NCI-H82 (cell line): Measurements from ENCODE around the gene BCAS4.
"Not testable (repeated sequence)": the region's sequence is repeated elsewhere in the genome, so short reads cannot be mapped to it uniquely, and the experiment has no call there.

Experiments
- DNase-seq: peaks from one replicate; lab custom pipeline; 2025; lab: John Stamatoyannopoulos, UW

The BCAS4 gene

GRCh38 chr20:50876063-50876685 lies 81.3 kb downstream of the BCAS4 start:
- DNase-seq, result no peak

DNA sequence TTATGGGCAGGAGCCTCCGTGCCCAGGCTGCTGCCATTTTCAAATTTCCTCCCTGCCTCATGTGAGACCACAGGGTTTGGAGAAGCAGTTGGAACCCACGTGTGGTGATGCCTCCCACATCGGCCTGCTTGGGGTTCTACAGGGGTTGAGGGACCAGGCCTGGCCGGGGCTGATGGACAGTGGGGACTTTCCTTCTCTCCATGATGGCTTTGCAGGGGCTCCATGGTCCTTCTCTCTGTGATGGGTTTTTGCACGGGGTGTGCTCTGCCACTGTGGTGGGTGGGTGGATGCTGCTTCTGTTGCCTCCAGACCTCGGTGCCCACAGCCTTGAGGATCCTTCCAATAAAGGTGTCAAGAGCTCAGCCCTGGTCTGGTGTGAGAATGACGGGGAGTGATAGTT lies 82.0 kb downstream of the BCAS4 start:
- DNase-seq, result no peak

GRCh38 chr20:50877232-50877743 lies 82.4 kb downstream of the BCAS4 start:
- no peak for DNase-seq

- DNase-seq, result no peak
Observed at GRCh38 chr20:50879649-50880550, 85.0 kb downstream of the BCAS4 start.

DNA sequence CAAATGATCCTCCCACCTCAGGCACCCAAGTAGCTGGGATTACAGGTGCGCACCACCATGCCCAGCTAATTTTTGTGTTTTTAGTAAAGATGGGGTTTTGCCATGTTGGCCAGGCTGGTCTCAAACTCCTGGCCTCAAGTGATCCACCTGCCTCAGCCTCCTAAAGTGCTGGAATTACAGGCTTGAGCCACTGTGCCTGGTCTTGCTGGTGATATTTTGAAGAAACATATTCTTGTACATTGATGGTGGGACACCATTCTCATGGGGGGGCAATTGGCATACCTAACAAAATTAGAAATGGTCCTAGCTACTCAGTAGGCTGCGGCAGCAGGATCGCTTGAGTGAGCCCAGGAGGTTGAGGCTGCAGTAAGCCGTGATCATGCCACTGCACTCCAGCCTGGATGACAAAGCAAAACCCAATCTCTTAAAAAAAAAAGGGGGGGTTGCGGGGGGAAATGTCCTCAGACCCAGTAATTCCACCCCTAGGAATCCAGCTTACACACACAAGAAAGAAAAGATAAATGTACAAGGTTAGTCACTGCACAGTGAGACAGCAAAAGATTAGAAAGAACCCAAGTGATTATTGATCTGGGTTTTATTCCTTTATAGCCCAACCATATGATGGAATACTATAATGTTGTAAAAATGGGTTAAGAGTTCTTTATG lies 87.0 kb downstream of the BCAS4 start:
- DNase-seq, result not testable (repeated sequence)

DNA sequence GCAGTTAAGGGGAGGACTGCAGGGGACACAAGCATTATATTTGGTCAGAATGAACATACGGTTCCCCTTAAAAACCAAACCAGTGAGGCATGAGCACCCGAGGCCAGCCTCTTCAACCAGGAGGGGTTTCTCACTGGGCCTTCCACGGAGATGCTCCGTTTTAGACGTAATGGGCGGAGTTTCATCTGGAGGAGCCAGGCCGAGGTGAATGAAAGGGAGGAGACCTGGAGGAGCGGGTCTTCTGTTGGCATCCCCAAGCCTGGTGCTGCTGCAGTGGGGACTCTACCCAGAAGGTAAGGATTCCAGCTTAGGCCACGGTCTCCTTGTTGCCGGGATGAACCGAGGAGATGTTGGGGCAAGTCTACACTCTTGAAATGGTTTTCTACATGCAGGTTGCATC lies 89.0 kb downstream of the BCAS4 start:
- no peak for DNase-seq

DNA sequence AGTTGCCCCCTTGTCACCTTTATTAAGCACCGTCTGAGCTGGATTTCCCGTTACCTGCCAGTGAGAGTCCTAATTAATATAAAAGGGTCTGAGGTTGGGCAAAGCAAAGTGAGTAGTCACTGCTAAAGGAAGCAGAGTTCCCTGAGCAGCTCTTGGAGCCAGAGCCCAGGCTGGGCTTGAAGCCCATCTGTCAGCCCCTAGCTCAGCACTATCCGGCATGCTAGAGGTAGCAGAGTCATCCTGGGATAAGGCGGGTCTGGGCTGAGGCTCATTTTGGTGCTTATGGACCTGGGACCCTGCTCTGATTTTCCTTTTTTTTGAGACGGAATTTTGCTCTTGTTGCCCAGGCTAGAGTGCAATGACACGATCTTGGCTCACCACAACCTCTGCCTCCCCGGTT lies 90.2 kb downstream of the BCAS4 start:
- DNase-seq, result peak; percentile 42

DNA sequence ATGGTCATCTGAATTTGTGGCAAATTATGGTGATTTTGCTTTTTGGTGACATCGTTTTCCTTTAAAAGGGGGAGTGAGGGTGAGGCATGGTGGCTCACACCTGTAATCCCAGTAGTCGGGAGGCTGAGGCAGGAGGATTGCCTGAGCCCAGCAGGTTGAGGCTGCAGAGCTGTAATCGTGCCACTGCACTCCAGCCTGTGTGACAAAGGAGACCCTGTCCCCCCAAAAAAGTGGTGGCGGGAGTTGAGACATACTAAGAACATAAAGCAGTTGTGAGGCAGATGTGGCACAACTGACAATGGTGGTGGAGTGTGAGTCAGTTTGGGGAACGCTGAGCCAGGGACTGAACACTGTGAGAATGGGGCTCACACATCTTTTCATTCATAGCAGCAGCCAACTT lies 90.9 kb downstream of the BCAS4 start:
- peak; percentile 42 for DNase-seq

DNA sequence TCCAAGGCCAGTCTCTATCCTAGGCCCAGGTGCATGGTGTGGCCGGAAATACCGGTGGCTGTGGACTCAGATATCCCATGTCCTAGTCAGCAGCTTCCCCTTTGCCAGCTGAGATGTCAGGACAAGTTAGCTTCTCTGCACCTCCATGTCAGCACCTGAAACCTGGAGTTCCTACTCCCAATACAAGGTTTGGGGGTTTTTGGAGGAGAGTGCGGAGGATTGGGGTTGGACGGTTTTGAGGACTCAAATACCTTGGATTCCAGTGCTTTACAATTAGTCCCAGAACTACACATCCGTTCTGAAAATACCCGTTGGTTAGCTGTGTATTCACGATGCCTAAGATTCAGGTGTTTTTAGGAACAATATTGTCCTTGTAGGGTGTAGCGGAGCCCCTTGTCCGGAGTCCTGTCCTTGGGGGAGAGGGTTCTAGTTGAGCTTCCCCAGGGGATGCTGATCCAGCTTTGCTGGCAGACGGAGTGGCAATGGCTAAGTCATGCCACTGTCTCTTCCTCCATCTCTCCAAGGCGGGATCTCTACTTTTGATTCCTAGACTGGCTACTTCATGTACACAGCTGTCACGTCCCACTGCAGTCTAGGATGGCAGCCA lies 91.4 kb downstream of the BCAS4 start:
- peak; percentile 42 for DNase-seq

- DNase-seq, result no peak
Observed at GRCh38 chr20:50887576-50887975, 92.7 kb downstream of the BCAS4 start.

DNA sequence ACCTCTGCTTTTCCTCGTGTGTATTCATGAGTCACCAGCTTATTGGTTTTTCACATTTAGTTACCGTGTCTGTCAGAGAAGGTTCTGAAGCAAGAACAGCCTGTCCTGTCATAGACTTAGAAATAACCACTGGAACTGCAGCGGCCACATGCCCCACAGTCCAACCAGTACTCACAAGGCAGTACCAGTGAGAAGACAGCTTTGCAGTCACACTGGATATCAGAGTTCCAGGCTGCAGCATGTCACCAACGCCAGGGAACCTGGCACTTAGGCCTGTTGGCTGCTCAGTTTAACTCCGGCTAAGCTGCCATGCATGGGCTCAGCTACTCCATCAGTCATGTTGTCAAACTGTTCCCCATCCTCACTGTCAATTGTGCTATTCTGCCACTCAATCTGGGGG lies 96.3 kb downstream of the BCAS4 start:
- no peak for DNase-seq

DNA sequence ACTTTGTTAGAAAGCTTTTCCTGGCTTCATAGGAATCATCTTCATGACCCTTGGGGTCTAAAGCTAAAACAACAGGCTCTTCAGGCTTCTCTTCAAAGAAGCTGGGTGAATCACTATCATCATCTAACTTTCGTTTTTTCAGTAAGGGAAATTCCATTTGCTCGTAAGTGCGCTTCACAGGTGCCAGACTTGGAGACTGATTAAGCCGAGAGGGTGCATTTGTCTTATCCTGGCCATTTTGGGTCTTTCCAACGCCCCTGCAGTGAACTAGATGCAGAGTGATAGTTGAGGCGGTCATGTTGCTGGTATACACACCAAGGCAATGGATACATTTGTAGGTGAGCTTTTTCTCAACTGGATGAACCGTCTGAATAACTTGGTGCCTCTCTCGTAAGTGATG lies 97.5 kb downstream of the BCAS4 start:
- no peak for DNase-seq

- no peak for DNase-seq
Observed at GRCh38 chr20:50893620-50894019, 98.8 kb downstream of the BCAS4 start.

DNA sequence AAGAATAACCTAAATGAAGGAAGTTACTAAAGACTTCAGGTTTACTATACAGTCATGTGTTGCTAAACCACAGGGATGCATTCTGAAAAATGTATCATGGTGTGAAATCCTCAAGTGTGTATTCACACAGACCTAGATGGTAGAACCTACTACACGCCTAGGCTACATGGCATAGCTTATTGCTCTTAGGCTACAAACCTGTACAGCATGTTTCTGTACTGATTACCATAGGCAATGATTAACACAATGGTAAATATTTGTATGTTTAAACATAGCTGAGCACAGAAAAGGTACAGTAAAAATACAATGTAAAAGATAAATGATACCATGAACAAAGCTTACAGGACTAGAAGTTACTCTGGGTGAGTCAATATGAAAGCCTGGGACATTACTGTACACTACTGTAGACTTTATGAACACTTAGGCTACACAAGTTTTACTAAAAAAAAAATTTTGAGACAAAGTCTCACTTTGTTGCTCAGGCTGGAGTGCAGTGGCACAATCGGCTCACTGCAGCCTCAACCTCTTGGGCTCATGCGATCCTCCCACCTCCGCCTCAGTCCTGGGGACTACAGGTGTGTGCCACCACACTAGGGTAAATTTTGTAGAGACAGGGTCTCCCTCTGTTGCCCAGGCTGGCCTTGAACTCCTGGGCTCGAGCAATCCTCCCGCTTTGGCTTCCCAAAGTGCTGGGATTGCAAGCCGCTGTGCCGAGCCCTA lies 100.4 kb downstream of the BCAS4 start:
- no peak for DNase-seq

GRCh38 chr20:50898475-50898874 lies 103.6 kb downstream of the BCAS4 start:
- no peak for DNase-seq

DNA sequence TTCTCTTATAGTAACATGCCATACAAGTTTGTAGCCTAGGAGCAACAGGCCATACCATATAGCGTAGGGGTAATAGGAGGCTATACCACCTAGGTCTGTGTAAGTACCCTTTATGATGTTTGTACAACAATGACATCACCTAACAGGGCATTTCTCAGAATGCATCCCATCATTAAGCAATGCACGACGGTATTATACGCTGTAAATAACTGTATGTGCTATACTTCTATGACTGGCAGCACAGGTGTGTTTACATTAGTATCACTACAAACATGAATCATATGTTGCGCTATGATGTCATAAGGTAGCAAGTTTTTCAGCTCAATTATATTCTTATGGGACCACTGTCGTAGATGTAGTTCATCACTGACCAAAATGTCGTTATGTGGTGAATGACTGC lies 105.4 kb downstream of the BCAS4 start:
- no peak for DNase-seq

DNA sequence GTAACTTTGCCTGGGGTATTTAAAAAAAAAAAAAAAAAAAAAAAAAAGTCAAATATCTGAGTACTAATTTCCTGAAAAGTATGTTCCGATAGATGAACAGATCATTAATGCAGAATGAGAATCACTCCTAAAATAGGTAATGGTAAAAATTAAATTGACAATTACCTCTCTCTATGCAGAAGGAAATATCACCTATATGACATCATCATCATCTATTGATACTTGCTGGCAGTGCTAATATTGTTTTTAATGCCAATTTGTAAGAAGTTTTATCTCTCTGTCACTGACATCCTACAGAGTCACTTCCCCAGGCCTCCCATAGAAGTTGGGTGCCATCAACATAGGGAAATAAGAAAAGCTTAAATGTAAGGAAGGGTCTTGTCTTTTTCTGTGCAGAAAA lies 106.4 kb downstream of the BCAS4 start:
- DNase-seq, result no peak

- no peak for DNase-seq
Observed at GRCh38 chr20:50903353-50904051, 108.6 kb downstream of the BCAS4 start.

DNA sequence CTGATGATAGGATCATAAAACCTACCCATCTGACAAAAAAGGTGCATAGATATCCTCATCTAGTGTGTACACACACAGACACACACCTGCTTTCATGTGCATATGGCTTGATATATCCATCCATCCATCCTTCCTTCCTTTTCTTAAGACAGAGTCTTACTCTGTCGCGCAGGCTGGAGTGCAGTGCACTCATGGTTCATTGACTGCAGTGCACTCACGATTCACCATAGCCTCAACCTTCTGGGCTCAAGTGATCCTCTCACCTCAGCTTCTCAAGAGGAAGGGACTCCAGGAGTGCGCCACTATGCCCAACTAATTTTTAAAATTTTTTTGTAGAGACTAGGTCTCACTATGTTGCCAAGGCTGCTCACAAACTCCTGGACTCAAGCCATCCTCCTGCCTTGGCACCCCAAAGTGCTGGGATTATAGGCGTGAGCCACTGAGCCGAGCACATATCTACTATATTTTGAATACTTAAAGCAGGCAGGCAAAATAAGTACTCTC lies 109.3 kb downstream of the BCAS4 start:
- no peak for DNase-seq

- no peak for DNase-seq
Observed at GRCh38 chr20:50909413-50909812, 114.6 kb downstream of the BCAS4 start.

- no peak for DNase-seq
Observed at GRCh38 chr20:50911030-50911429, 116.2 kb downstream of the BCAS4 start.
